ENCODE data around the gene ZNF418. TPM values are rescaled to one million over a fixed set of nuclear protein-coding genes. Genes with fewer than 3 reads are reported as not detected.
"Not testable (repeated sequence)": the region's sequence is repeated elsewhere in the genome, so short reads cannot be mapped to it uniquely, and the experiment has no call there.

ZNF418 gene
- polyA plus RNA-seq, 1 experiment, result 3.1 TPM

DNA sequence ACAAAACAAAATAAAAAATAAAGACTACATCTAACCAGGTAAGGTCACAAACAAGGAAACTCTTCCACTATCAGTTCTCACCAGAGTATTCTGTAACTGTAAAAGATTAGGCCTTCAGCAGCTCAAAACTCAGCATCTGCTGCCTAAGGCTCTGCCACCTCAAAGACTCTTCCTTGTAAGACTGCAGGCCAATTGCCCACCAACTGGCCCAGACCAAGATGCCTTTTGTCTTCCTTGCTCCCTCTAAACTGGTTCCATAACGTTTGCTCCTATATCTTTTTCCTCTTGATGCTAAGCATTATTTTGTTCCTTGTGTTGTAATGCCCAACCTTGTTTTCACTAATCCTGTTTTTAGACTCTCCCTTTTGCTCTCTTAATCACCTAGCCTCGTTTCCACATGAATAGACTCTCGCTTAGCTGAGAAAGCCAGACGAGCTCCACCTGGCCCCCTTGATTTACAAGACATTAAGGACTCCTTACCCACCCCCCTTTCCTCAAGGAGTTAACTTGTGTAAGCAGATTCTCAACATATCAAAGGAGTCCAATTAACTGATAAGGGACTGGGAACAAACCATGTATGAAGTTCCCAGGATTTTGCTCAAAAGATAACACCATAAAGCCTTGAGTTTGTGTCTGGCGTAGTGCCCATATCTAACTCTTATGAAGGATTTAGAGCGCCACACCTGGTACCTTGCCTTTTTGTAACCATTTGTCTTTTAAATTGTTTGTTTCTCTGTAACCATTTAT, 47.8 kb downstream of the ZNF418 start:
- POLR2A ChIA-PET, result no interaction called here
- CTCF ChIA-PET, result interaction anchor here (0.8 to 1.5 kb wide), 2 partner anchors 15 to 68 kb away, joined by 3 to 4 read pairs; no protein-coding TSS in a partner anchor

DNA sequence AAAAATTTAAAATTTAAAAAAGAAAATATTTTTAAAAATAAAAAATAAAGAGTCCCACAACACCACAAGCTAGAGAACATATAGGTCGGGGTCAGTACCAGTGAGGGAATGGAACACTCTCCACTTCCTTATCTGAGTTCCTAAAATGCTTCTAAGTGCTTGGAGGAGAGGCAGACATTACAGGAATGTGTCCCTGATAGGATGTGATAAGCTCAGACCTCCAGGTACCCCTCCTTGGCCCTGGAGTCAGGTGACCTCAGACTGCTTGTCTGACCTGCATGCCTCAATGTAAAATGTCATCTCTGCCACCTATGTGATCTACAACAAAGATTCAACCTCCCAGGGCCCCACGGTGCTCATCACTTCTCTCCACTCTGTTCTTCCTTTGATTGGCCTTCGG, 49.2 kb downstream of the ZNF418 start:
- POLR2A ChIA-PET, result no interaction called here
- H3K27me3 ChIP-seq (ENCODE audit: control insufficient read depth, insufficient read depth, low read length), result no peaks in the 10 kb centered on the region
- CTCF ChIA-PET, result no interaction called here
- no peak overlapping the region for H3K27ac ChIP-seq (ENCODE audit: low read depth, low read length)
- H3K4me3 ChIP-seq (ENCODE audit: low read depth, low read length), result no peak overlapping the region
- no peak for DNase-seq (ENCODE audit: low read depth, low spot score)
- H3K9me3 ChIP-seq (ENCODE audit: control insufficient read depth, insufficient read depth, low read length), result peaks cover 20% of the 10 kb centered on the region
- TF ChIP-seq, protein P1, sequence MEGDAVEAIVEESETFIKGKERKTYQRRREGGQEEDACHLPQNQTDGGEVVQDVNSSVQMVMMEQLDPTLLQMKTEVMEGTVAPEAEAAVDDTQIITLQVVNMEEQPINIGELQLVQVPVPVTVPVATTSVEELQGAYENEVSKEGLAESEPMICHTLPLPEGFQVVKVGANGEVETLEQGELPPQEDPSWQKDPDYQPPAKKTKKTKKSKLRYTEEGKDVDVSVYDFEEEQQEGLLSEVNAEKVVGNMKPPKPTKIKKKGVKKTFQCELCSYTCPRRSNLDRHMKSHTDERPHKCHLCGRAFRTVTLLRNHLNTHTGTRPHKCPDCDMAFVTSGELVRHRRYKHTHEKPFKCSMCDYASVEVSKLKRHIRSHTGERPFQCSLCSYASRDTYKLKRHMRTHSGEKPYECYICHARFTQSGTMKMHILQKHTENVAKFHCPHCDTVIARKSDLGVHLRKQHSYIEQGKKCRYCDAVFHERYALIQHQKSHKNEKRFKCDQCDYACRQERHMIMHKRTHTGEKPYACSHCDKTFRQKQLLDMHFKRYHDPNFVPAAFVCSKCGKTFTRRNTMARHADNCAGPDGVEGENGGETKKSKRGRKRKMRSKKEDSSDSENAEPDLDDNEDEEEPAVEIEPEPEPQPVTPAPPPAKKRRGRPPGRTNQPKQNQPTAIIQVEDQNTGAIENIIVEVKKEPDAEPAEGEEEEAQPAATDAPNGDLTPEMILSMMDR (IDR thresholded peaks at IDR 0.05; ENCODE audit: low read depth, low read length), result no peak

More for the DNA sequence above, 47.8 kb downstream of the ZNF418 start:
- Histone ChIP-seq H3K27ac (ENCODE audit: low read depth, low read length) (no peak overlapping the region), H3K27me3 (ENCODE audit: control insufficient read depth, insufficient read depth, low read length) (no peaks in the 10 kb centered on the region), H3K4me3 (ENCODE audit: low read depth, low read length) (peak overlapping the region; percentile 95), H3K9me3 (ENCODE audit: control insufficient read depth, insufficient read depth, low read length) (peaks cover 20% of the 10 kb centered on the region)
- no peak for DNase-seq (ENCODE audit: low read depth, low spot score)
- TF ChIP-seq, protein P1 (IDR thresholded peaks at IDR 0.05; ENCODE audit: low read depth, low read length), result no peak

DNA sequence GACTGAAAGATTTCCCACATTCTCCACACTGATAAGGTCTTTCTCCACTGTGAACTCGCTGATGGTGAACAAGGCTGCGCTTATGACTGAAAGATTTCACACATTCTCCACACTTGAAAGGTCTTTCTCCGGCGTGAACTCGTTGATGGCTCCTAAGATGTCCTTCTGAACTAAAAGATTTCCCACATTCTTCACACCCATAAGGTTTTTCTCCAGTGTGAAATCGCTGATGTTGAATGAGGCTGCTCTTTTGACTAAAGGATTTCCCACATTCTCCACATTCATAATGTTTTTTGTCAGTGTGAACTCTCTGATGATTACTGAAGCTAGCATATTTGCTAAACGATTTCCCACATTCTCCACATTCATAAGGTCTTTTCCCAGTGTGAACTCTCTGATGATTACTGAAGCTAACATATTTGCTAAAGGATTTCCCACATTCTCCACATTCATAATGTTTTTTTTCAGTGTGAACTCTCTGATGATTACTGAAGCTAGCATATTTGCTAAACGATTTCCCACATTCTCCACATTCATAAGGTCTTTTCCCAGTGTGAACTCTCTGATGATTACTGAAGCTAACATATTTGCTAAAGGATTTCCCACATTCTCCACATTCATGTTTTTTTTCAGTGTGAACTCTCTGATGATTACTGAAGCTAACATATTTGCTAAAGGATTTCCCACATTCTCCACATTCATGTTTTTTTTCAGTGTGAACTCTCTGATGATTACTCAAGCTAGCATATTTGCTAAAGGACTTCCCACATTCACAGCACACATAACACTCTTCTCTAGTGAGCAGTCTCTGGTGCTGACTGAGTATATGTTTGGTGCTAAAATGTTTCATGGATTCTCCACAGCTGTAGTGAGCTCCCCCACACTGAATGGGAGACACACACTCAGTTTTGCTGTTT, 61.1 kb downstream of the ZNF418 start:
- POLR2A ChIA-PET; H3K27ac ChIP-seq (ENCODE audit: low read depth, low read length); H3K27me3 ChIP-seq (ENCODE audit: control insufficient read depth, insufficient read depth, low read length); DNase-seq (ENCODE audit: low read depth, low spot score); H3K4me3 ChIP-seq (ENCODE audit: low read depth, low read length): not testable (repeated sequence)
- CTCF ChIA-PET, result interaction anchor here (0.6 kb wide), 1 partner anchor 469 kb away, joined by 4 read pairs; no protein-coding TSS in a partner anchor
- H3K9me3 ChIP-seq (ENCODE audit: control insufficient read depth, insufficient read depth, low read length), result peaks cover 62% of the 10 kb centered on the region

DNA sequence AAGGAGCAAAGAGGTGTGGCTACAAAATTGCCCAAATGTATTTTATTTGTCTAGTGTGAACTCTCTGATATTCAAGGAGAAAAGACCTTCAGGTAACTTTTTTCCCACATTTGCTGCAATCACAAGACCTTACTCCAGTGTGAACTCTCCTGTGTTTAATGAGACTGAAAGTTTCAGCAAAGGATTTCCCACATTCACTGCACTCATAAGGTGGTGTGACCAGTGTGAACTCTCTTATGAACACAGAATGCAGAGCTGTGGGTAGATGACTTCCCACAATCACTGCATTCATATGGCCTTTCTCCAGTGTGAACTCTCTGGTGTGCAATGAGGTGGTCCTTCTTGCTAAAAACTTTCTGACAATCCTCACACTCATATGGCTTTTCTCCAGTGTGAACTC, 62.8 kb downstream of the ZNF418 start:
- Histone ChIP-seq H3K9me3 (ENCODE audit: control insufficient read depth, insufficient read depth, low read length) (peaks cover 66% of the 10 kb centered on the region), H3K27me3 (ENCODE audit: control insufficient read depth, insufficient read depth, low read length) (no peaks in the 10 kb centered on the region), H3K4me3 (ENCODE audit: low read depth, low read length) (no peak overlapping the region), H3K27ac (ENCODE audit: low read depth, low read length) (no peak overlapping the region)
- ChIA-PET CTCF (no interaction called here), POLR2A (no interaction called here)
- TF ChIP-seq, protein P1 (IDR thresholded peaks at IDR 0.05; ENCODE audit: low read depth, low read length), result no peak
- no peak for DNase-seq (ENCODE audit: low read depth, low spot score)

Other genes with a start within 250 kb of the ZNF418 start
- gene ZNF154, start 226.2 kb downstream of the ZNF418 start, polyA plus RNA-seq (2011; rRNA removed), result 7.7 and 8.1 TPM in 2 replicates
- 7.2 and 7.8 TPM in 2 replicates for gene ZNF671, start 207.8 kb downstream of the ZNF418 start, polyA plus RNA-seq (2011; rRNA removed)
- gene ZNF776, start 188.6 kb downstream of the ZNF418 start, polyA plus RNA-seq (2011; rRNA removed), result 9.7 and 10.5 TPM in 2 replicates
- gene ZNF586, start 165.7 kb downstream of the ZNF418 start, polyA plus RNA-seq (2011; rRNA removed), result 7.5 and 9.8 TPM in 2 replicates
- gene ZNF552, start 120.5 kb downstream of the ZNF418 start, polyA plus RNA-seq (2011; rRNA removed), result 2.8 and 2.9 TPM in 2 replicates
- gene ZNF587B, start 105.1 kb downstream of the ZNF418 start, polyA plus RNA-seq (2011; rRNA removed), result 5.7 TPM in 2 replicates
- gene ZNF587, start 85.5 kb downstream of the ZNF418 start, polyA plus RNA-seq (2011; rRNA removed), result 15.7 and 18.3 TPM in 2 replicates
- gene ZNF814, start 46.4 kb downstream of the ZNF418 start, polyA plus RNA-seq (2011; rRNA removed), result 5.4 and 5.6 TPM in 2 replicates
- gene ZNF417, start 18.8 kb downstream of the ZNF418 start, polyA plus RNA-seq (2011; rRNA removed), result 6.2 and 8.4 TPM in 2 replicates
- 3.6 and 4.6 TPM in 2 replicates for gene ZNF256, start 12.3 kb upstream of the ZNF418 start, polyA plus RNA-seq (2011; rRNA removed)
- gene C19orf18, start 39.1 kb upstream of the ZNF418 start, polyA plus RNA-seq (2011; rRNA removed), result 0.10 and 0.27 TPM in 2 replicates
- 4.9 TPM in 2 replicates for gene ZNF606, start 67.4 kb upstream of the ZNF418 start, polyA plus RNA-seq (2011; rRNA removed)
- gene ZSCAN1, start 98.6 kb upstream of the ZNF418 start, polyA plus RNA-seq (2011; rRNA removed), result not detected in 2 replicates
- gene ZNF135, start 123.9 kb upstream of the ZNF418 start, polyA plus RNA-seq (2011; rRNA removed), result 6.4 and 6.6 TPM in 2 replicates
- gene ZSCAN18, start 162.8 kb upstream of the ZNF418 start, polyA plus RNA-seq (2011; rRNA removed), result 12.7 and 15.2 TPM in 2 replicates
- 9.5 and 10.2 TPM in 2 replicates for gene ZNF329, start 215.4 kb upstream of the ZNF418 start, polyA plus RNA-seq (2011; rRNA removed)
- gene ZNF274, start 247.7 kb upstream of the ZNF418 start, polyA plus RNA-seq (2011; rRNA removed), result 13.0 and 13.2 TPM in 2 replicates